Activated CD4-positive, alpha-beta T cell treated with anti-CD3 and anti-CD28 coated beads, Interleukin-10, Interleukin-2, amounts not matched to agents 100 ng/mL and 50 ng/mL, durations not matched to agents 16 hours and 8 hours (primary cell): ENCODE data around the gene ARFIP2.

Experiments
- DNase-seq: peaks from one replicate; pipeline ENCODE4 v3.0.0-alpha.2; 2020

ARFIP2 gene

GRCh38 chr11:6481924-6482275 lies 769 bp upstream of the ARFIP2 start:
- DNase-seq, result no peak

- no peak for DNase-seq
Observed at GRCh38 chr11:6480299-6480914, 724 bp downstream of the ARFIP2 start.

- DNase-seq, result no peak
Observed at GRCh38 chr11:6476571-6476970, 4.6 kb downstream of the ARFIP2 start.

- DNase-seq, result no peak
Observed at GRCh38 chr11:6475936-6476335, 5.2 kb downstream of the ARFIP2 start.

GRCh38 chr11:6474806-6475500 lies 6.2 kb downstream of the ARFIP2 start:
- no peak for DNase-seq

- DNase-seq, result no peak
Observed at GRCh38 chr11:6474413-6474792, 6.7 kb downstream of the ARFIP2 start.

- peak; percentile 75 for DNase-seq
Observed at GRCh38 chr11:6473451-6474412, 7.4 kb downstream of the ARFIP2 start, which contains the start of gene TRIM3. Gene TRIM3, minus strand, starts transcription at chr11:6473941. Its CDS starts 8,246 bp downstream, at chr11:6465695.

- DNase-seq, result no peak
Observed at GRCh38 chr11:6472934-6473333, 8.2 kb downstream of the ARFIP2 start.

- DNase-seq, result no peak
Observed at GRCh38 chr11:6469599-6469998, 11.5 kb downstream of the ARFIP2 start.

GRCh38 chr11:6468712-6469495 lies 12.2 kb downstream of the ARFIP2 start:
- no peak for DNase-seq

- no peak for DNase-seq
Observed at GRCh38 chr11:6459099-6459450, 22.1 kb downstream of the ARFIP2 start.

- no peak for DNase-seq
Observed at GRCh38 chr11:6458352-6459098, 22.6 kb downstream of the ARFIP2 start.

- DNase-seq, result no peak
Observed at GRCh38 chr11:6457581-6458320, 23.4 kb downstream of the ARFIP2 start.

- DNase-seq, result no peak
Observed at GRCh38 chr11:6456361-6457073, 24.6 kb downstream of the ARFIP2 start.

GRCh38 chr11:6455070-6455469 lies 26.1 kb downstream of the ARFIP2 start:
- DNase-seq, result no peak

- no peak for DNase-seq
Observed at GRCh38 chr11:6453152-6453551, 28.0 kb downstream of the ARFIP2 start.

GRCh38 chr11:6452219-6452618 lies 28.9 kb downstream of the ARFIP2 start:
- DNase-seq, result no peak

GRCh38 chr11:6448574-6448973 lies 32.6 kb downstream of the ARFIP2 start:
- no peak for DNase-seq

GRCh38 chr11:6443269-6444003 lies 37.7 kb downstream of the ARFIP2 start:
- DNase-seq, result peak; percentile 62

GRCh38 chr11:6442441-6442840 lies 38.7 kb downstream of the ARFIP2 start:
- DNase-seq, result no peak
